ENCODE results near the gene MZT2B.
"Not testable (repeated sequence)": the region's sequence is repeated elsewhere in the genome, so short reads cannot be mapped to it uniquely, and the experiment has no call there.

The MZT2B gene

DNA sequence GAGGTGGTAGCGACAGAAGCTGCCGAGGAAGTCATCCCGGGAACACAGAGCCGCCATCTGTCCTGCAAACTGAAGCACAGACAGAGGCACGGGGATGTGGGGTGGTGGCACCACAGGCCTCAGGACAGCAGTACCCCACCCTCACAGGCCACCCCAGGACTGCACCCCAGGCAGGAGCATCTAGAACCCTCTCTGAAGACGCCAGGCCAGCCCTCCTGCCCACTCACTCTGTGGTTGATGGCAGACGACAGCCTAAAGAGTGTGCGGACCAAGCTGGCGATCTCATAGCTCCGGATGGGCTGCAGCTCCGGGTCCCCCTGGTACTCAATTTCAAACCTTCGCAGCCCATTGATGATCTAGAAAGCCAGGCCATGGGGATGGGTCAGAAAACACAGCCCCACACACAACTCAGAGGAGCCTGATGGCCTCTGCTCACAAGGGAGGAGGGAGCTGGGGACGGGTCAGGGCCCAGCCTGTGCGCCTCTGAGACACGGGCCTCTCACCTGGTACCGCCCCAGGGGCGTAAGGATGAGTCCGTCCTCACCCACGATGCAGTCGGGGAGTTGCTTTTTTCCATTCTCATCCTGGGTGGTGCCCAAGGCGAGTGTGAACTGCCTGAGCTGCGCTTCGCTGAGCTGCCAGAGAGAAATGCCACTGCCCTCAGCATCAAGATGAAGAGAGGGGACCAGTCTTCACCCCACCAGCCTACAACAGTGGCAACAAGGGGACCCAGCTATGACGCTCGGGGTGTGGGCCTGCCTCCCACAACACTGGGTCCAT is 29.1 kb upstream of the MZT2B start:
- DNase-seq, result no peak

DNA sequence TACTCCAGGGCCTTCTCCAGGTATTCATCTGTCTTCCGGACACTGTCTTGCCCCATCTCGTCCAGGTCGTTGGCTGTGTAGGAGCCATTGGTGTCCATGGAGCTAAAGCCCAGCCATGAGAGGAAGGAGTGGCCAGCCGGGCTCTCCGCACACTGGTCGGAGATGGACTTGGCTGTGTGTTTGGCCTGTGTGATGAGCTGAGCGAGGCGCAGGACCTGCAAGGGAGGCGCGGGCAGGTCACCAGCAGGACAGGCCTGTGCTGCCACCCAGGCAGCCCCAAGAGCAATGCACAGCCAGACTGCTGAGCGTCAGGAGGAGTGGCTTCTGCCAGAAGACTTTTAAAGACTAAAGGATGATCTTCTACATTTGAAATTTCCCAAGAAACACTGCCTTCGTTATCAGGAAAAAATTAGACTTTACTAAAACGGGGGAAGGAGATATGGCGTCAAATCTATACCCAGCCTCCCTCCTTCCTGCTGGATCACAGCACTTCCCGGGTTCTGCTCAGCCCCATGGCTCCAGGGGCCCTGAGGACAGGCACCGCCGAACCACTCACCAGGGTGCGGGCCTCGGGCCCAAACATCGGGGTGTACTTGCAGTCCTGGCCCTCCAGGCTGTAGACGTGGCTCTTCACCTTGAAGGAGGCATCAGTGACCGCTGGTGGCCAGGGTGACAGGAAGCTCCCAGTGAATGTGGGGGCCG is 28.2 kb upstream of the MZT2B start:
- not testable (repeated sequence) for DNase-seq

DNA sequence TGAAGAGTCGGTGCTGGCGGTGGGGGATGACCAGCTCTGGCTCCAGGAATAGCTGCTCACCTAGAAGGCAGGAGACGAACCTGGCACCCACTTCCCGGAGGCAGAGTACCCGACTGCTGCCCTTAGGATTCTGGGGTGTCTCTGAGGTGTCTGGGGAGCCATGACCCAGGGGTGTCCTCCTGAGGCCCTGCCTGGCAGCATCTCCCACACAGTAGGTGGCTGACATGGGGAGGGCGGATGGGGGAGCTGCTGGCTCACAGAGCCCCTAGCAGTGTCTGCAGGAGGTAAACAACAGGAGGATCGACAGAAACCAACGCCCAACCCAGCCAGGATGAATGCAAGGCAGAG is 27.7 kb upstream of the MZT2B start:
- not testable (repeated sequence) for DNase-seq

DNA sequence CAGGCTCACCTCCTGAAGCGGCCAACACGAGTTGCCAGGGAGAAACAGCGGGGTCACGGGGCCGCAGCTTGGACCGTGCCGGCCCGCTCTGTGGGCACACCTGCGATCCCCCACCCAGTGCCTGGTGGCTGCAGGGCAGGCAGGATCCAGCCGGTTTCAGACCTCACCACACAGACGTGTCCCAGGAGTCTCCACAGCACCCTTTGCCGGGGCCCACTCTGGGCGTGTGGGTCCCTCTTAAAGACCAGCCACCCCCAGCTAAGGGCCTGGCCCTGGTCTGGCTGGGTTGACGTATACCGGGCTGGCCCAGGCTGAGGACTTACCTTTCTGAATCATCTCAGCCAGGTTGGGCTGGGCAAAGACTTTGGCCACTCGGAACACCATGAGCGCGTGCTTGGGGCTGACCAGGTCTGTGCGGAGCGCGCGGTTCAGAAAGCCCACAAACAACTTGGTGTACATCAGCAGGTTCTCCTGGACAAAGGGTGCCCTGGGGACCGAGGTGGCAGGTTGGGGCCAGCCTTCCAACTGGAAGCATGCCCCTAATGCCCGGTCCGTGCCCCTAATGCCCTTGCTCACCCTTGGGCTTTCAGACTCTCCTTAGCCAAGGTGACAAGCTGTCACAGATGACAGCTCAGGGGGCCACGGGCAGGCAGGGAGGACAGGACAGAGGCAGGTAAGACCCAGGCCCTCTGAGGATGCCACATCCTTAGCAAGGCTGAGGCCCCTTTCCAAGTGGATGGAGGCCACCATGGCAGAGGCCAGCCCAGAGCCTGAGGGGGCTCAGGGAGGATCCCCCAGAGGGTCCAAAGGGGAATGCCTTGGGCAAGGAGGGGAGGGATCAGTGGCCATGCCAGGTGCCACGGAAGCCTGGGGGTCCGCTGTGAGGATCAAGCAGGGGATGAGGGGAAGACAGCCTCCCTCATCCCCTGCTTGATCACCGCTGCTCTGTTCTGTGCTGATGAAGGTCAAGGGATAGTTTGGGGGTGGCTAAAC is 27.0 kb upstream of the MZT2B start:
- DNase-seq, result no peak

DNA sequence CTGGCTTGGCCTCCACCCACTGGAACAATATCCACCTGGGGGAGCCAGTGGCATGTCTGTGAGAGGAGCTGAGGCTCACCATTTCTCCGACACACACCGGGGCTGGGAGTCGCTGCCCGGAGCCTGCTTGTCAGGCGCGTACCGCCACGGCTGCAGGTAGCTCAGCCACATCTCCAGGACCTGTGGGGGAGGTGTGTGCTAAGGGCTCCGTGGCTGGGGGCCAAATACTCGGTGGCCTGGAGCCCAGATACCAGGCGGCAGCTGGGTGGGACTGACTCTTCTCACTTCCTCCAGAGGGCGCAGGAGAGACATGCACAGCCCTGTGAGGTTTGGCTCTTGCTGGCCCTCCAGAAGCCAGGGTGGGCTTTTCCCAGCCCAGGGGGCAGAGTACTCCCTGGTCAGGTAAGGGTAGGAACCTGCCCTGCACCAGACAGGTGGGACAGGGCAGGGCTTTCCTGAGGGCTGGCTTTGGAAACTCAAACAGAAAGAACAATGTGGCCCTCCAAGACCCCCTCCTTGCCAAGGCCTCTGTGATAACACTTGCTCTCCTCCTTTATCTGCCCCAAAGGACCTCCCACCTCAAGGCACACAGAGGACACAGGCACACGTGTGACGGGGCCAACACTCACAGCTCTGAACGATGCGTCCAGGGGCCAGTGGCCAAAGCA is 26.0 kb upstream of the MZT2B start:
- DNase-seq, result peak; percentile 4 to 49

DNA sequence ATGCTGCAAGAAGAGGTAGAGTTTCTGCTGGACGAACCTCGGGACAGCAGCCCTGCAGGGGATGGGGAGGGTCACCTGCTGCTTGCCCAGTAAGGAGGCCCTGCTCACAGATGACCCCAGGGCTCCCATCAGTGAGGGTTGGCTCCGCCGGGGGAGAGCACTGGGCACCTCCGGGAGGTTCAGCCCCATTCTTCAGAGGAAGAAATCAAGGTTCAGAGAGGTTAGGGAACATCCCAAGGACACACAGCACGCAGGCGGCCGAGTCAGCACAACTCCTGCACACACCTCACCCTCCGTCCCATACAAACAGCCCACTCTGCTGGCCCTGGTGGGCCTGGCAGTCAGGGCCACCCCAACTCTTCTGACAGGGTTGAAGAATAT is 25.4 kb upstream of the MZT2B start:
- no peak for DNase-seq

DNA sequence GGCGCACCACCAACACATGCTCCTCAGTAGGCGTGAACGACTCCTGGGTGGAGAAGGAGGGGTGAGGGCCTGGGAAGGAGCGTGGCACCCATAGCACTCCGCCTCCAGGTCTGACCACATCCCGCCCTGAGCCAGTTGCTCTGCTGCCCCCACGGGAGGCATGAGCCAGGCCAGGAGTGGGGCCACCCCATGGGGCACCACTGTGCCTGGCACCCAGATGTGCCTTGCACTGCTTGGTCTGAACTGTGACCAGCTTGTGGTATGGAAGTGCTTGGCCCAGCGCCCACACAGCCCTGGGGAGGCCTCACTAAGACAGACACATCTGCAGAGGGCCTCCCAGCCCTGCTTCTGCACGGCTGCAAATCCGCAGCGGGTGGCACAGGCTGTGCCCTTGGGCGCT is 24.7 kb upstream of the MZT2B start:
- DNase-seq, result not testable (repeated sequence)

DNA sequence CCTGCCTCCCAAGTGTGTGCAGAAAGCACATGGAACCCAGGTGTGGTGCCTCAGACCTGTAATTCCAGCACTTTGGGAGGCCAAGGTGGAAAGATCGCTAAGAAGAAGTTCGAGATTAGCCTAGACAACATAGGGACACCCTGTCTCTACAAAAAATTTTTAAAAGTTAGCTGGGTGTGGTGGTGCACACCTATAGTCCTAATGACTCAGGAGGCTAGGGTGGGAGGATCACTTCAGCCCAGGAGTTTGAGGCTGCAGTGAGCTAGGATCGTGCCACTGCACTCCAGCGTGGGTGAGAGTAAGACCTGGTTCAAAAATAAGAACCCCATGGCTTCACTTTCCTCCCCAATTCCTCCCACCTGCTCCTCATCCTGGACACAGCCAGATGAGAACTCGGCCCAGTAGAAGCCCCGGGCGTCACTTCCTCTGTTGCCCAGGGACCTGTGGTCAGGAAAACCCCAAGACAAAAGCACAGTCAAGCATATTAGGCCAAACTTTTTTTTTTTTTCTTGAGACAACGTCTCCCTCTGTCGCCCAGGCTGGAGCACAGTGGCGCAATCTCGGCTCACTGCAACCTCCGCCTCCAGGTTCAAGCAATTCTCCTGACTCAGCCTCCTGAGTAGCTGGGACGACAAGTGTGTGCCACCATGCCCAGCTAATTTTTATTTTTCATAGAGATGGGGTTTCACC is 24.1 kb upstream of the MZT2B start:
- not testable (repeated sequence) for DNase-seq

DNA sequence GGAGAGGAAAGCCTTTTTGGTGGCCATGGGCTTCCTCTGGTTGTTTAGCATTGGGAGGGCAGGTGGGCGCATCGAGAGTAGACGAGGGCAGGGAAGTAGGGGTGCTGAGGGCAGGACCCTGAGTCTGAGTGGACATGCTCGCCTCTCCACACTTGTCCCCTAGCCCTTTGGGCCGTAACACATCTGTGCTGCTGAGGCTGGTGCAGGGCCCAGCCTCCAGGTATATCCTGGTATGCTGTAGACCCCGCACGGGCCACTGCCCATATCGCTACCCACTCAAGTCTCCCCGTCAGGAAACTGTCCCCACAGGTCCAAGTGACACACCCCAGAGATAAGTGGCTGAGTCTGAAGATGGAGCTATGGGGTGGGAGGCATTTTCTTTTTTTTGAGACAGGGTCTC is 23.4 kb upstream of the MZT2B start:
- no peak for DNase-seq

DNA sequence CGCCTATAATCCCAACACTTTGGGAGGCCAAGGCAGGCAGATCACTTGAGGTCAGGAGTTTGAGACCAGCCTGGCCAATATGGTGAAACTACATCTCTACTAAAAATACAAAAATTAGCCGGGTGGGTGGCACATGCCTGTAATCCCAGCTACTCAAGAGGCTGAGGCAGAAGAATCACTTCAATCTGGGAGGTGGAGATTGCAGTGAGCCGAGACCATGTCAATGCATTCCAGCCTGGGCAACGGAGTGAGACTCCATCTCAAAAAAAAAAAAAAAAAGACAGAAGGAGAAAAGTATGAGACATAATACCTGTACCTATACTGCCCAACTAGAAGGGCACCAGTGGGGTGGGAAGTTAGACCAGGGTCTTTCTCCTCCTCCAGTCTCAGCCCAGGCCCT is 22.7 kb upstream of the MZT2B start:
- DNase-seq, result not testable (repeated sequence)

DNA sequence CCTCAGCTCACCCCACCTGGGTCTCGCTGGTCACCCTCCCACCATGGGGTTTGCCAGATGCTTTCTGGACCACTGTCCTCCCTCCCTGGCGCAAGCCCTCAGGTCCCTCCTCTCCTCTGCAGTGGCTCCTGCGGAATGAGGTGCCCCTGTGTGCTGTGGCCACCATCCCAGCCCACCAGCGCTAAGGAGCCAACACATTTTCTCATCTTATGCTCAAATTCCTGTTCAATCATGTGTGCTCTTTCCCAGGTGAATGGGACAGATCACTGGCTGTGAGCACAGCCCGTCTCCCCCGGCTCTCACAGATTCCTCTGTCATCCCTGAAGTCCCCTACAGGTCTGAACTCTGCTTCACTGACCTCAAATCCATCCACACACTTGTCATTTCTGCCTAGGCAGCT is 21.9 kb upstream of the MZT2B start:
- DNase-seq, result no peak

DNA sequence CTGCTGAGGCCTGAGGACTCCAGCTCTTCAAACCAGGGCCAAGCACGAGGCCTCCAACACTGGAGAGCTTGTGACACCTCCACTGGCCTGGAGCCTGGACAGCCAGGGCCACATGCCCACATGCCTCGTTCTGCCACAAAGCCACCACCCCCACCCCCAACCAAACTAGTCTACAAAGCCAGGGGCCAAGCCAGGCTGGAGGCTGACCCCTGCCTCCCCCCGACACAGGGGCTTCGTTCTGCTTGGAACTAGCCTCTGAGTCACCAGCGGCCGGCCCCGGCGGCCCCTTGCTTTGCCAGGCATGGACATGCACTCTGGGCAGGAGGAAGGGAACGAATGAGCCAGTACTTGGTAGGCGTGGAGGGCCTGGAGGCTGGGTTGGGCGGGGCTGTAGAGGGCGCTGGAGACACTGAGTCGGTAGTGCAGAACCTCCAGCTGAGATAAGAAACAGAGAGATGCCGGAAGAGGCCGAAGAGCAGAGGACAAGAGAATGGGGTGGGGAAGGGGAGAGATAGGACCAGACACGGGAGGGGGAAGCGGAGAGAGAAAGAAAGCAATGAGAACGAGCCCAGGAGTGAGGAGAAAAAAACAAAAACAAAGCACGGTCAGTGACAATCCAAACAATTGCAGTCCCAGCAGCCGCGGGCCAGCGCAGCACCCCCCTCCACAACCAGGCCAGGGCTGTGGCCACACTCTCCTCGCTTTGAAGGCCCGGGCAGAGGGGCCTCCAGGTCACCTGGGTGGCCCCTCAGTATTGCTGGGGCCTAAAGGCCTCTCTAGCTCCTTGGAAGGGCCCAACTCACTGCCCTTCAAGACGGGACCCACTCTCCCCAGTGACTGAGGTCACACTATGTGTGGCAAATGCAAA is 21.0 kb upstream of the MZT2B start:
- not testable (repeated sequence) for DNase-seq

DNA sequence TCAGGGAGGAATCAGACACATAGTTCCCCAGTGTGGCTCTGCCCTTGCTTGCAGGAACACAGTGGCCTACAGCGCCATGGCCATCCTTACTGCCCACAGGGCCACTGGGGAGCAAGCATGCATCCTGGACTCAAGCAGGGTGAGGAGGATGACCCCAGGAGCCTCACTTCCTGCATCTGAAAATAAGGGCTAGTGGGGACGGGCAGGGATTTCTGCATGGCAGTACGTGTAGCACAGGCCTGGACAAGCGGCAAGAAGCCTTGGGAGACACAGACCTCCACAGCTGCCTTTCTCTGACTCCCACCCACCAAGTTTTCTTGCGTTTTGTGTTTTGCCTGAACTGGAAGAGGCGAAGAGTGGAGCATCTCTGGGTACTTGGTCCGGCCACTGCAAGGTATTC is 19.6 kb upstream of the MZT2B start:
- not testable (repeated sequence) for DNase-seq

DNA sequence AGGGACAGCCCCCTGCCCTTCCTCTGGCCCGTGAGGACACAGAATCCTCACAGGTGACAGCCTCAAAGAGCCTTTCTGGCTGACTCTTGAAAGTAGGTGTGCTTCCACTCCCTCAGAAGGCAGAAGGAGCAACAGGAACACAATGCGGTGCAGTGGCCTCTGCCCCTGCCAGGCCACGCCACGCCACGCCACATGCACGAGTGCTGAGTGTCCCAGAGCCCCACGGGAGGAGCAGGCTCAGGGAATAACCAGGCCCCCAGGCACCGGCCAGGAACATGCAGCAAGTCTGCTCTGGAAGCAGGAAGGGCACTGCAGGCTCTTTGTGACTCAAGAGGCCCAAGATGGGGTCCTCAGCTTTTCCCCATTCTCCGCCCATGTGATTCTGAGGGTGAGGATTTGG is 19.1 kb upstream of the MZT2B start:
- DNase-seq, result no peak

DNA sequence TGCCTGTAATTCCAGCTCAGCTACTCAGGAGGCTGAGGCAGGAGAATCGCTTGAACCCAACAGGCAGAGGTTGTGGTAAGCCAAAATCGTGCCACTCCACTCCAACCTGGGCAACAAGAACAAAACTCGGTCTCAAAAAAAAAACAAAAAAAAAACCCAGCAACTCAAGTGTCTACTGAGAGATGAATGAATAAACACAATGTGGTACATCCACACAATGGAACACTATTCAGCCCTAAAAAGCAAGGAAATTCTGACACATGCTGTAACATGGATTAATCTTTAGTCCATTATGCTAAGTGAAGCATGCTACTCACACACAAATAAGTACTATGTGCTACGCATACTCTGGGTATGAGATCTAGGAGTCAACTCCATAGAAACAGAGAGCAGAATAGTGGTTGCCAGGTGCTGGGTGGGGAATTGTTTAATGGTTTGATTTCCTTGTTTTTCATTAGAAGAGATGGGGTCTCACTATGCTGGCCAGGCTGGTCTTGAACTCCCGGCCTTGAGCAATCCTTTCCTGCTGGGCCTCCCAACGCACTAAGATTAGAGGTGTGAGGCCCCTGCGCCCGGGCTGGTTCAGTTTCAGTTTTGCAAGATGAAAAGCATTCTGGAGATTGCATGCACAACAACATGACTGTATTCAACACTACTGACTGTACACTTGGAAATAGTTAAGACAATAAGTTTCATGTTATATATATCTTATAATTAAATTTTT is 16.6 kb upstream of the MZT2B start:
- no peak for DNase-seq

DNA sequence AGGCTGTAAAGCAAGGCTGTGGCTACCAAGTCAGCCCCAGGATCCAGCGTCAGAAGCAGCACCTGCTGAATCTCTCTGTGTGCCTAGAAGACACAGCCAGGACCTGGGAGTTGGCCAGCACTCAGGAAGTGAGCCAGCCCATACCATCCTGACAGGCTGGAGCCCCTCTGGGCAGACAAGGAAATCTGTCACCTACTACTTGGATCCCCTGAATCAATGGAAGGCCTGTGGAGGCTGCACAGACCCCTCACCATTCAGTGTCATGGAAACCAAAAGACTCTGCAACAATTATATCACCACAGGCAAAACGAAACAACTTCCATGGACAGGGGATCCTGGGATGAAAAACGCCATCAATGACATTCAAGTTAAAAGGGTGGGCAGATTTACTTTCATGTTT is 15.5 kb upstream of the MZT2B start:
- not testable (repeated sequence) for DNase-seq

DNA sequence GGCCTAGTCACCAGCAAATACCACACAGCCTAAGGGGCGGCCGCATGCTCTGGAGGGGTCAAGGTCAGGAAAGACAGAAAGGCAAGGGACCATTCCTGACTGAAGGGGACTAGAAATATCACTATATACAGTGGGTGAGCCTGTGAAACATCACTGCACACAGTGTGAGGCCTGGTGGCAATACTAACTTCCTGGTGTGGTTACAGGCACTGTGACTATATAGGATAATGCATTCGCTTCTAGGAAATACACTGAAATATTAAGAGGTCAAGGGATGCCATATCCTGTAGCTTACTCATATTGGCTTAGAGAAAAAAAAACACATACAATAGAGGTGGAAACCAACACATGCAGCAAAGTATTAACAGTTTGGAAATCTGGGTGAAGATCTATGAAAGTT is 12.9 kb upstream of the MZT2B start:
- not testable (repeated sequence) for DNase-seq

DNA sequence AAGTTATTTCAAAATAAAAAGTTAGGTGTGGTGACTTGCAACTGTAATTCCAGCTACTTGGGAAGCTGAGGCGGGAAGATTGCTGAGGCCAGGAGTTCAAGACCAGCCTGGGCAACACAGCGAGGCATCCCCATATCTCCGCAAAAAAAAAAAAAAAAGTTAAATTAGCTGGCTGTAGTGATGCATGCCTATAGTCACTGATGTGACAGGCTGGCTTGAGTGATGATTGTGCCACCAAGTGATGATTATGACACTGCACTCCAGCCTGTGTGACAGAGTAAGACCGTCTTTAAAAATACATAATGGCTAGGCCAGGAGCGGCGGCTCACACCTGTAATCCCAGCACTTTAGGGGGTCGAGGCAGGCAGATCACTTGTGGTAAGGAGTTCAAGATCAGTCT is 12.2 kb upstream of the MZT2B start:
- DNase-seq, result no peak

DNA sequence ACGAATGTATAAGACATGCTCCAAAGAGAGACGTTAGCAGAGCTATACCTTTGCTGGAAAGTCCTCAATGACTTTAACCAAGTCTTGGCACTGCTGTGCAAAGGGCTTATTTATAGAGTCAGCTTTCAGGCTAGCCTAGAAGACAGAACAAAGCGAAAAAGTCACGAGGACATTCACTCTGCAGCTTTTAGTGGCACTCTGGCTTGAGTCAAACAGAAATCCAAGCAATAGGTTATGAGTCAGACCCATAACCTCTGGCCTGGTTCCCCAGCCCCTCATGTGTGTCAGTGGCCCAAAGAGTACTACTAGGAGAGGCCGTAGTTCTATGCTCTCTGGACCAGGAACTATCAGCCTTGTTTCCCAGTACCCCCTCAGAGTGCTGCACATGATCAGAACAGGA is 7.2 kb upstream of the MZT2B start:
- DNase-seq, result not testable (repeated sequence)
